Activated CD4-positive, alpha-beta T cell treated with anti-CD3 and anti-CD28 coated beads for 36 hours (primary cell): Measurements from ENCODE around the gene SH3BGR. TPM values are rescaled to one million over a fixed set of nuclear protein-coding genes. Genes with fewer than 3 reads are reported as not detected.

ENCODE experiments used
- ATAC-seq: fragments of 200-7000 bp; cut with Tn5 transposase; one replicate; pipeline ENCODE4 v1.10.0; 2021; ENCODE audit warnings: mild to moderate bottlenecking, moderate library complexity
- CTCF ChIA-PET: fragments of 350-600 bp; sonication (Branson Sonifier 250); formaldehyde crosslinking; loops from one replicate; lab custom pipeline; 2021; ENCODE audit warnings: antibody characterized with exemption; lab: Charles Lee
- POLR2A ChIA-PET: fragments of 350-600 bp; sonication (Branson Sonifier 250); formaldehyde crosslinking; loops from one replicate; lab custom pipeline; 2021; ENCODE audit warnings: antibody characterized with exemption, inconsistent platforms; lab: Charles Lee
- DNase-seq: peaks from one replicate; pipeline ENCODE4 v3.0.0-alpha.2; 2020
- H3K27ac Mint-ChIP-seq: one replicate; pipeline ENCODE4 v1.8.0; 2021; ENCODE audit warnings: mixed read lengths
- H3K27me3 Mint-ChIP-seq: one replicate; pipeline ENCODE4 v1.8.0; 2021; ENCODE audit warnings: mixed read lengths
- H3K36me3 Mint-ChIP-seq: one replicate; pipeline ENCODE4 v1.8.0; 2021; ENCODE audit warnings: low read depth, mixed read lengths
- H3K4me1 Mint-ChIP-seq: one replicate; pipeline ENCODE4 v1.8.0; 2021; ENCODE audit warnings: mixed read lengths
- H3K4me3 Mint-ChIP-seq: one replicate; pipeline ENCODE4 v1.8.0; 2021; ENCODE audit warnings: mild to moderate bottlenecking, moderate library complexity, mixed read lengths
- H3K9me3 Mint-ChIP-seq: one replicate; pipeline ENCODE4 v1.8.0; 2021; ENCODE audit warnings: low read depth, mixed read lengths
- intact Hi-C, 2 experiments: fragments of 100-400 bp; cut with DNase I in 1 of 2; cut with micrococcal nuclease in 1 of 2; formaldehyde crosslinking; loops; one replicate each; pipeline versions ENCODE4 v1.14.2 to v1.15.1; 2022 to 2024; cut with DNase I, micrococcal nuclease
- total RNA-seq, 2 experiments: library from RNA; stranded (reverse); gene quantifications; one replicate each; pipeline ENCODE4 v1.2.3, GENCODE V29; 2021

The SH3BGR gene
- total RNA-seq, 2 experiments from 2014 or later, result 2.7 to 3.9 TPM

GRCh38 chr21:39441502-39442475 lies 10.0 kb upstream of the SH3BGR start:
- intact Hi-C loops, result loop anchor here (2.0 to 5.0 kb wide), 2 partner anchors 54 to 707 kb away; no protein-coding TSS in a partner anchor

GRCh38 chr21:39444421-39445180 lies 7.2 kb upstream of the SH3BGR start:
- Mint-ChIP-seq H3K4me3 (peak overlapping the region; percentile 84), H3K27ac (peak overlapping the region; percentile 78), H3K36me3 (no peaks in the 10 kb centered on the region), H3K27me3 (peaks cover 8% of the 10 kb centered on the region), H3K9me3 (no peaks in the 10 kb centered on the region), H3K4me1 (peaks cover 16% of the 10 kb centered on the region)
- DNase-seq (peak; percentile 16), ATAC-seq (no peak)
- intact Hi-C loops, result loop anchor here (1.0 to 5.0 kb wide), 8 partner anchors 56 to 639 kb away; partner anchors contain the start of genes PSMG1 (in 2 of the 2), ETS2 (in 1 of the 2) and HMGN1 (in 1 of the 2)
- ChIA-PET CTCF (interaction anchor here (0.7 kb wide), 1 partner anchor 1341 kb away, joined by 3 read pairs; no protein-coding TSS in a partner anchor), POLR2A (interaction anchor here (0.6 kb wide), 2 partner anchors 11 to 261 kb away, joined by 3 to 4 read pairs; partner anchors contain the start of gene PSMG1)

More at GRCh38 chr21:39441502-39442475, 10.0 kb upstream of the SH3BGR start:
- Mint-ChIP-seq H3K36me3 (no peaks in the 10 kb centered on the region), H3K27me3 (peaks cover 13% of the 10 kb centered on the region), H3K9me3 (no peaks in the 10 kb centered on the region), H3K4me1 (peaks cover 13% of the 10 kb centered on the region), H3K27ac (no peak overlapping the region), H3K4me3 (no peak overlapping the region)
- ChIA-PET CTCF (interaction anchor here (0.6 to 2.1 kb wide), 16 partner anchors 11 to 1022 kb away, joined by 3 to 8 read pairs (median 4); a partner anchor contains a TSS), POLR2A (no interaction called here)
- ATAC-seq (peak; percentile 45), DNase-seq (peak; percentile 57)

DNA sequence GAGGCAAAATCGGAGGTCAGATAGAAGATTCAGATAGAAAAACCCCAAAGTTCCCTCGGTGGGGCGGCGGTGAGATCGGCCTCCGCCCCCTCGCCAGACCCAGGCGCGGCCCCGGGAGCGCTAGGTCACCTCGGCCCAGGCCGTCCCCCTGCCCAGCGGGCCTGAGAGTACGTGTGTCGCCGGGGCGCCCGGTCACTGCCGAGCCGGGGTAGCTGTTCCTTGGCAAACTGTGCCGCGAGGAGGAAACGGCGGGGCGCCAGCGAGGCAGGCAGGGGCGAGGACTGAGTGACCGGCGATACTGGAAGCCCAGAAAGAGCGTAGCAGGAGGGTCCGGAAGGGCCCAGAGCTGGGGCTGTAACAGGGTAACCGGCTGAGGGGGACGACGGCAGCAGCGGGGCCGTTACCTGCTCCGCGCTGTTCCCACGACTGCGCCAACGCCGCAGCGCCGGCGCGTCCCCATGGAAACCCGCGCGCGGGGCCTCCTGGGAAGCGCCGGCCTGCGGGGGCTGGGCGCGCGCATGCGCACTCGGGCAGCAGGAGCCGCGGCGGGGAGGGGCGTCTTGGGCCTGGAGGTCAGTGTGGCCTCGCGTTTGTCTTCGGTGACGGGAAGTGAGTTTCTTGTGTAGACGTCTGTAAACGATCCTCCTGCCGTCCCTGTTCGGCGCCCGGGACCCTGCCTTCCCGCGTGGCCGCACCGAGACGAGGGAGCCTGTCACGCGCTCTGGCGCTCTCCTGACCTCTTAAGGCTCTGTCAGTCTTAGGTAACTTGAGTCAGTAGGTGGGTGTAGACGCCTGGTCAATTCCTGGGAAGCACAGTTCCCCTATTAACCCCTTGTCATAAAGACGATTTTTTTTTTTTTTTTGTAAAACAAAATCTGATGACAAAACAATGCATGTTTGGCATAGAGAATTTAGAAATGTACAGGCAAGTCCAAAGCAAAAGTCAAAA lies 6.2 kb upstream of the SH3BGR start, which contains the start of gene LCA5L:
TSS of gene LCA5L (minus strand) at position 458 of the 949 bp plus-strand sequence. CDS start 17,285 bp downstream, outside the sequence.
- intact Hi-C loops, result loop anchor here (1.0 to 5.0 kb wide), 7 partner anchors 57 to 640 kb away; partner anchors contain the start of genes PSMG1 (in 2 of the 2), ETS2 (in 1 of the 2) and HMGN1 (in 1 of the 2)
- Mint-ChIP-seq H3K27me3 (peaks cover 6% of the 10 kb centered on the region), H3K4me1 (peaks cover 16% of the 10 kb centered on the region), H3K36me3 (no peaks in the 10 kb centered on the region), H3K4me3 (peak within 1 kb of the TSS; percentile 84), H3K27ac (peak within 1 kb of the TSS; percentile 93), H3K9me3 (no peaks in the 10 kb centered on the region)
- ATAC-seq (peak; percentile 95), DNase-seq (peak; percentile 94)
- CTCF ChIA-PET, result no interaction called here
- POLR2A ChIA-PET, result interaction anchor here (0.6 kb wide), 2 partner anchors 12 to 262 kb away, joined by 3 to 4 read pairs; partner anchors contain the start of gene PSMG1

DNA sequence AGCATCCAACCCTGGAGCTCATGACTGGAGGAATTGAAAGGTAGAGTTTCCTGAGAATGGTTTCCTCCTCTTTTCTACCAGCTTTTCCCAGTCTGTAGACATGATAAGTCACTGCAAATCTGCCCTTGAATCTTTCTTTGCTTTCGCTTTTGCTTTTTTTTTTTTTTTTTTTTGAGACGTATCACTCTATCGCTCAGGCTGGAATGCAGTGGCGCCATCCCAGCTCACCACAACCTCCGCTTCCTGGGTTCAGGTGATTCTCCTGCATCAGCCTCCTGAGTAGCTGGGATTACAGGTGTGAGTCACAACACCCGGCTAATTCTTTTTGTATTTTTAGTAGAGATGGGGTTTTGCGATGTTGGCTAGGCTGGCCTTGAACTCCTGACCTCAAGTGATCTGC lies 4.5 kb upstream of the SH3BGR start:
- intact Hi-C loops, result loop anchor here in 1 of 2 experiments (5.0 kb wide), 1 partner anchor 265 kb away; the partner anchor contains the start of gene PSMG1
- no peaks in the 10 kb centered on the region for H3K9me3 Mint-ChIP-seq
- ChIA-PET POLR2A (no interaction called here), CTCF (no interaction called here)
- peaks cover 3% of the 10 kb centered on the region for H3K27me3 Mint-ChIP-seq
- no peak overlapping the region for H3K4me3 Mint-ChIP-seq
- H3K27ac Mint-ChIP-seq, result no peak overlapping the region
- H3K36me3 Mint-ChIP-seq, result no peaks in the 10 kb centered on the region
- DNase-seq (no peak), ATAC-seq (no peak)
- H3K4me1 Mint-ChIP-seq, result peaks cover 16% of the 10 kb centered on the region

DNA sequence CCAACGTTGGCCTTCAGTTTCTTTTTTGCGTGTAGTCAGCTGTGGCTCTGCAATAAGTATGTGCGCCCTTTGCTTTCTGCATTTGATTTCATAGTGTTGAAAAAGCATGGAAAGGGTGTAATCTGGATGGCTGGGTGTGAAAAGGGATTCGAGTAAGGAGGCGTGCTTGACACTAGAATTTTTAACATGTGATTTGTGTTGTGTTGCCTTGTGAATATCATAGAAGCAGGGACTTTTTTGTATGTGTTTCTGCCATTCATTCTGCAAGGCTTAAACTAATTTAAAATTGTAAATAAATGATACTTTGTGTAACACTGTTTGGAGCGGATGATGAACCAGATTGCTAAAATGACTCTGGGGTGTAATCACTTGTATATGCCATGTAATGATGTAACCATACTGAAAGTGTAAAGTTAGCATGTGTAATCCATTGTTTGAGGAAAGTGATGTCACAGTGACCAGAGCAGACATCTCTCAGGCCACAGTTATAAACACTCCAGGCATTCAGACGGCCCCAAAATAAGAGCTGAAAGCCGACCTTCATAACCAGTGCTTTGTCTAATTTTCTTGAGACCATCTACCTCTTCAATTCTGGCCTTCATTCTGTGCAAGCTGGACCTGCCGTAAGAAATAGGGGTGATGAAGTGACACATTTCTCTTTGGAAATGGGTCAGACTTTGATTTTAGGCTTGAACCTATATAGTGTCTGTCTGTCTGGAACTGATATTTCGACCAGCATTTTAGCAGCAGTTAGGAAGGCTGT lies 618 bp downstream of the SH3BGR start:
- Mint-ChIP-seq H3K27ac (no peak overlapping the region), H3K4me3 (no peak overlapping the region), H3K4me1 (no peaks in the 10 kb centered on the region), H3K27me3 (no peaks in the 10 kb centered on the region), H3K9me3 (no peaks in the 10 kb centered on the region), H3K36me3 (no peaks in the 10 kb centered on the region)
- CTCF ChIA-PET, result no interaction called here
- POLR2A ChIA-PET, result no interaction called here
- no peak for DNase-seq
- intact Hi-C loops, result no loop called here
- no peak for ATAC-seq

DNA sequence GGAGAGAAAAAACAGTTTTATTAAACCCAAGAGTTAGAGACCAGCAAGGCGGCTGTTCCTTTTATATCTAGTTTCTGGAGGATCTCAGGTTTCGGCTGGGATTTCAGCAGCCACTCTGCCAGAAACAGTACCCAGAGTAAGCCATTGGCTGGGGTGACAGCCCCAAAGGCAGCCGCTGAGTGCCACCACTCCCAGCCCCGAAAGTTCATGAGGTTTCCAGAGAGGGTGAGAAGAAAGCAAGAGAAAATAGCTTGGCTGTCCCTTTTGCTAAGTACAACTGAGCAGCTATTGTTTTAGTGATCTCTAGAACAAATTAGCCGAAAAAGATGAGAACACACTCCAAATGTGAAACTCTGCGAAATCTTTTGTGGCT lies 1.2 kb downstream of the SH3BGR start:
- DNase-seq (no peak), ATAC-seq (no peak)
- CTCF ChIA-PET, result no interaction called here
- Mint-ChIP-seq H3K36me3 (no peaks in the 10 kb centered on the region), H3K9me3 (no peaks in the 10 kb centered on the region), H3K27me3 (no peaks in the 10 kb centered on the region), H3K27ac (no peak overlapping the region), H3K4me3 (no peak overlapping the region), H3K4me1 (no peaks in the 10 kb centered on the region)
- POLR2A ChIA-PET, result no interaction called here
- intact Hi-C loops, result no loop called here

DNA sequence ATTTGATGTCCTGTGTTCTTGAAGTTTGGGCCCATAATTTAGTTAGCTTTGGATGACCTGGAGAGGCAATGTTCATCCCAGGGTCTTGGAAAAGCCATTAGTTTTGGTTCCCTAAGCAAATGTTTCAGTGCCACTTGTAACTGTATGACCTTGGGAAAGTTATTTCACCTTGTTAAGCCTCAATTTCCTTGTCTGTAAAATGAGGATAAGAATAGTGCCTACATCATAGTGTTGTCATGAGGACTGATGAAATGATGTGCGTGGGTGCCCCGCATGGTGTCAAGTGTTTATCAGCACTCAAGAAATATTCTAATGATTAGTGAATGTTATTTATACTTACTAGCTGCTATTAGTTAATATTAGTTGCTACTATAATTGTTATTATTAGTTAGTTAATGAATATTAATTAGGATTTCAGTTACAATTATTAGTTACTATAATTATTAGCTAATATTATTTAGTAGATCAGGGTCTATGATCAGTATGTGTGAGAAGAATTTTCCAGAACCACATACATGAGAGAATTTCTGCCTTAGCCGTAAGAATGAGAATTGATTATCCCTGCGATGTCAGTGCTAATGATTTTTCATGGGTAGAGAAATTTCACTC lies 1.9 kb downstream of the SH3BGR start:
- H3K36me3 Mint-ChIP-seq, result no peaks in the 10 kb centered on the region
- no peaks in the 10 kb centered on the region for H3K4me1 Mint-ChIP-seq
- no peak overlapping the region for H3K27ac Mint-ChIP-seq
- ATAC-seq (no peak), DNase-seq (no peak)
- no peaks in the 10 kb centered on the region for H3K27me3 Mint-ChIP-seq
- intact Hi-C loops, result no loop called here
- H3K9me3 Mint-ChIP-seq, result no peaks in the 10 kb centered on the region
- H3K4me3 Mint-ChIP-seq, result no peak overlapping the region
- CTCF ChIA-PET, result no interaction called here
- POLR2A ChIA-PET, result no interaction called here

DNA sequence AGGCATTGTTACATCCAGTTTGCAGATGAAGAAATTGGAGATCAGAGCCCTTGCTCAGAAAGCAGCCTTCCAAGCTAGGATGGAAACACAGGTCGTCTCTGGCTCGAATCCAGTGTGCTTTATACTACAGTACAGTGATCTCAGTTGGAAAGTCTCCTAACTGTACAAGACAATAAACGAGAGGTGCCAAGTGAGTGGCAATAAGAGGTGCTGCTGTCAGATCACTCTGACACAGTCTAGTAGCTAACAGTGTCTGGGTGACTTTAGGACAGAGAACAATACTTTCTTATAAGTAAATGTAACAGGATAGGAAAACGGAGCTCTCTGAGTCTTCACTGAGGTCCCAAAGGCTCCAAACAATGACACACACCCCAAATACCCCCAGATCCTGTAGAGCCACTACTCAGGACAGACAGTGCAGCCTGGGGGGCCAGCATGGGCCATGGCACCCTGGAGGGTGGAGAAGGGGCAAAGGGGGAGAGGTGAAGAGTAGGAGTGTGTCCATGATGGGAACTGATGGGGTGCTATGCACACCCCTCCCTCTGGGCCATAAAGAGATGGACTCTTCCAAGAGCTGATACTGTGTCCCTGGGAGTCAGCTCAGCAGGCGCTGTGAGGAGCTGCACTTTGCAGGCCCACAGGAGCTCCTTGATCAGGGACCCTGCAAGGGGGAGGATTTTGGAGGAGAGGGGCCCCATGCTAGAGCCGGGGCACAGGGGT lies 3.3 kb downstream of the SH3BGR start:
- CTCF ChIA-PET, result no interaction called here
- Mint-ChIP-seq H3K27me3 (no peaks in the 10 kb centered on the region), H3K27ac (no peak overlapping the region), H3K4me1 (no peaks in the 10 kb centered on the region), H3K36me3 (no peaks in the 10 kb centered on the region), H3K9me3 (no peaks in the 10 kb centered on the region), H3K4me3 (no peak overlapping the region)
- POLR2A ChIA-PET, result no interaction called here
- ATAC-seq (no peak), DNase-seq (no peak)
- intact Hi-C loops, result no loop called here

DNA sequence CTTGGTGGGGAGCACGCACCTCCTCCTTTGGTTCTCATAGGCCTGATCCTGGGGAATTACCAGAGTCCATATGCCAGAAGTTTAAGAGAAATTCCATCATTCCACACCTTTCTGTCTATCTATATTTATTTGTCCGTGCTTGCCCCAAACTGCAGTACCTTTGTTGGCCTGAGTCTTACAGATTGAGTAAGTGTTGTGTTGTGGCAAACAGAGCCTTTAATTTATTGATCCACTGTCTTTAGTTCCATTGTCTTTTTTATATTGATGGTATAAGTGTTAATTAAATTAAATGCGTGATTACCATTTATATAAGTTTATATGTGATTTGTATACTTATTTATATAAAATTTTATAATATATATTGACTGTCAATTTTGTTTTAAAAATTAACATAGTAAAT lies 4.9 kb downstream of the SH3BGR start:
- DNase-seq, result no peak
- Mint-ChIP-seq H3K4me3 (no peak overlapping the region), H3K36me3 (no peaks in the 10 kb centered on the region), H3K9me3 (no peaks in the 10 kb centered on the region), H3K27me3 (no peaks in the 10 kb centered on the region), H3K27ac (no peak overlapping the region), H3K4me1 (peaks cover 3% of the 10 kb centered on the region)
- no peak for ATAC-seq
- intact Hi-C loops, result no loop called here
- CTCF ChIA-PET, result interaction anchor here (1.3 kb wide), 1 partner anchor 15 kb away, joined by 3 read pairs; no protein-coding TSS in a partner anchor
- POLR2A ChIA-PET, result no interaction called here
